AG10803 (cell line): ENCODE data around the gene RADIL.

ENCODE experiments used
- DNase-seq: peaks from one replicate; pipeline ENCODE4 v3.0.0; 2010; ENCODE audit warnings: low read depth
- H3K4me3 ChIP-seq: 2 replicates; pipeline ENCODE4 v1.5.1; 2011; ENCODE audit warnings: mild to moderate bottlenecking, low read length, control low read depth
- TF ChIP-seq, protein P1 (sequence below): conservative IDR thresholded peaks from 2 replicates; pipeline ENCODE4 v1.5.1; 2011; ENCODE audit warnings: mild to moderate bottlenecking, low read length, control low read depth, inconsistent platforms

RADIL gene

DNA sequence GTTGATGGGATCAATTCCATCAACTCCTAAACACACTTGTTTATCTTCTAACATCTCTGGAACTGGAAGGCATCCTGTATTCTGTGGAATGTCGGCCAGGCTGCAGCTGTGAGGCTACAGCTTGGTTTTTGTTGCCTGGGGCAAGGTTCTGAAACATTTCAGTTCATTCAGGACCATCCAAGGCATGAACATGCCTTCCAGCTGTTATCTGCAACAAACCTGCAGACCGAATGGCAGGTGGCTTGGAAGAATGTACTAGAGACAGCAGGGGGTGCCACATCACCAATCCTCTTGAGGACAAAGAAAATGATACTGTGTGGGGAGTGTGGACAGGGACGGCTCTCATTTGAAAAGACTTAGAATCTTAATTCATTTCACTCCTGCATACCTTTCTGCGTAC is 34.1 kb downstream of the RADIL start:
- peak; percentile 30 for DNase-seq
- no peak overlapping the region for H3K4me3 ChIP-seq
- TF ChIP-seq, protein P1, sequence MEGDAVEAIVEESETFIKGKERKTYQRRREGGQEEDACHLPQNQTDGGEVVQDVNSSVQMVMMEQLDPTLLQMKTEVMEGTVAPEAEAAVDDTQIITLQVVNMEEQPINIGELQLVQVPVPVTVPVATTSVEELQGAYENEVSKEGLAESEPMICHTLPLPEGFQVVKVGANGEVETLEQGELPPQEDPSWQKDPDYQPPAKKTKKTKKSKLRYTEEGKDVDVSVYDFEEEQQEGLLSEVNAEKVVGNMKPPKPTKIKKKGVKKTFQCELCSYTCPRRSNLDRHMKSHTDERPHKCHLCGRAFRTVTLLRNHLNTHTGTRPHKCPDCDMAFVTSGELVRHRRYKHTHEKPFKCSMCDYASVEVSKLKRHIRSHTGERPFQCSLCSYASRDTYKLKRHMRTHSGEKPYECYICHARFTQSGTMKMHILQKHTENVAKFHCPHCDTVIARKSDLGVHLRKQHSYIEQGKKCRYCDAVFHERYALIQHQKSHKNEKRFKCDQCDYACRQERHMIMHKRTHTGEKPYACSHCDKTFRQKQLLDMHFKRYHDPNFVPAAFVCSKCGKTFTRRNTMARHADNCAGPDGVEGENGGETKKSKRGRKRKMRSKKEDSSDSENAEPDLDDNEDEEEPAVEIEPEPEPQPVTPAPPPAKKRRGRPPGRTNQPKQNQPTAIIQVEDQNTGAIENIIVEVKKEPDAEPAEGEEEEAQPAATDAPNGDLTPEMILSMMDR, result peak; percentile 41; the same call in 1 of the 2 replicates

DNA sequence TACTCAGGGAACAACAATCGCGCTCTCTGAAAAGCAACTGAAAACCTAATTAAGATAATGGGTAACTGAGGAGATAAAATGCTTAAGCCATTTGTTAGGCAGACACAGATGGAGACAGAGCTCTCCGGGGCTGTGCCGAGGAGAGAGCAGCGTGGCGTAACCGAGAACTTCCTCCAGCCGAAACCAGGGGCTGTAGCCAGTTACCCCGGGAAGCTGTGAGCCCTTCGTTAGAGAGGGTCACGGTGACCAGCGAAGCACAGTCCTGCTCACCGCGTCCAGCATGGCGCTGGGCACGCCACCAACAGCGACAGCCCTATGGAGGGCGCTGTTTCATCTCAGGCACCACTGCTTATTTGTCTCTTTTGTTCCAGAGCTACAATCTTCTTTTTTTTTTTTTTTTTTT is 37.8 kb downstream of the RADIL start:
- DNase-seq, result peak; percentile 5
- TF ChIP-seq, protein P1, result 0 out of 2 replicates have a peak, but pooled peaks have one; percentile 17
- peak overlapping the region; percentile 26 for H3K4me3 ChIP-seq

DNA sequence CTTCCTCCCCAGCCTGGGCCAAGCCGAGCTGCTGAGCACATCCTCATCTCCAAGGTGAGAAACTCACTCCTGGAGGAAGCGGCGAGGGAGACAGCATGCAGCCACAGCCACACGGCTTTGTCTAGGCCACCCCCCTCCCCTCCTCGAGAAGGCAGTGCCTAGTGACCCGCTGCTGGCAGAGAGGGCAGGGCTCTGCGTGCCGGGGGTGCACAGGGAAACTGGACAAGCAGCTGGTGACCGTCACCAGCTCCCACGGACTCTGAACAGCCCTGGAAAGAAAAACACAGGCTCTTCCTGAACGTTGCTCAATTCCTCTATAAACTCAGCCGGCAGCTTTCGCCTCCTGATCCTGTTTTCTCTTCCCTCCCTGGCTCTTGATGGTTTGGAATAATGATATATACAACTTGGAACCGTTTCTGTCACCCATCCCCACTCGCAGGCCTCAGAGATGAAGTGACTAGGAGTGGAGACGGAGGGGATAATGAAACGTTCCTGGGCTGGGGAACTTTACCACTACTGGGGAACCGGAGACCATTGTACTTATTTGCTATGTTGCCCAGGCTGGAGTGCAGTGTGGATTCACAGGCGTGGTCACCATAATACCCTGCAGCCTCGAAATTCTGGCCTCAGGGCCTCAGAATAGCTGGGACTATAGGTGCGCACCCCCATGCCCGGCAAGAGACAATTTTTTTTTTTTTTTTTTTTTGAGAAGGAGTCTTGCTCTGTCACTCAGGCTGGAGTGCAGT is 41.0 kb downstream of the RADIL start:
- no peak overlapping the region for H3K4me3 ChIP-seq
- TF ChIP-seq, protein P1, result no peak
- DNase-seq, result no peak

DNA sequence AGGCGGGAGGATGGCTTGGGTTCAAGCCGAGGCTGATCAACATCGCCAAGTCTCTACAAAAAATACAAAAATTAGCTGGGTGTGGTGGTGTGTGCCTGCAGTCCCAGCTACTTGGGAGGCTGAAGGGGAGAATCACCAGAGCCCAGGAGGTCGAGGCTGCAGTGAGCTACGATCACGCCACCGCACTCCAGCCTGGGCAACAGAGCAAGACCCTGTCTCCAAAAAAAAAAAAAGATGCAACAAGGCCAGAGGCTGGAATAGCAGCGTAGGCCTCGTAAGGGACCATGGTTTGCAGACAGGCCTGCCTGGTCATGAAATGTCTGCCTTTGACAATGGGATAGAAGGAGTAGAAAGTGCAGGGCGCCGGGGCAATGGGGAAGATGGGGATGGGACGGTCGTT is 41.7 kb downstream of the RADIL start:
- TF ChIP-seq, protein P1, result no peak
- H3K4me3 ChIP-seq, result no peak overlapping the region
- no peak for DNase-seq

DNA sequence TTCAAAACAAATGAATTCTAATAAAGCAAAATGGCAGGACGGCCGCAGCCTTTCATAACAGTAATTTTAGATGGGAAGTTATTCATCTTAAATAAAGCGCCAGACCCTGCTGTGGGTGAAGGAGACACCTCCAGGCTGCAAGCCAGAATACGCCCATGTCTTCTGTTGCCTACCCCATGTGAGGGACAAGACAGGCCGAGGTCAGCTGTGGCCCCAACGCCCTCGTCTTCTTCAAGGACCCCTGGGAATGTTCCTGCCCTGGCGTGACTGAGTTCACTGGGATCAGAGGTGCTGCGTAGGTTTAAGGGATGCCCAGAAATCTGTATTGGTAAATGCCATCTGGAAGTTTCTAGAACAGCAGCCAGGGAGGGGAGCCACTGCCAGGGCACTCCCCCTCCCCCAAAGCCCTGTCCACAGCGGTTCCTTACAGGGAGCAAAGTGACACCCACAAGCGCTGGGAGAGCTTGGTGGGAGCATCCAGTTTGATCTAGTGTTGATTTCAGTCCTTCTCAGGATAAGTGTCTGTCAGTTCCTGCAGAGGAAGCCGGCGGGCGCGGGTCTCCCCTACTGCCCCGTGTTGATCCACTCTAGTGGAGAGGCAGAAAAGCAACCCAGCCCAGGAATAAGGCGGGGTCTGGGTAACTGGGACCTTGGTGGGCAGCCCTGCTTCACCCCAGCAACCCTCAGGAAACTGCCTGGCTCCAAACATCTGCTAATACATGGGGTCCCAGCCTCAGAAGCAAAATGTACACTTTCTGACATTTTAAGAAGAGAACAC is 42.3 kb downstream of the RADIL start:
- TF ChIP-seq, protein P1, result no peak

DNA sequence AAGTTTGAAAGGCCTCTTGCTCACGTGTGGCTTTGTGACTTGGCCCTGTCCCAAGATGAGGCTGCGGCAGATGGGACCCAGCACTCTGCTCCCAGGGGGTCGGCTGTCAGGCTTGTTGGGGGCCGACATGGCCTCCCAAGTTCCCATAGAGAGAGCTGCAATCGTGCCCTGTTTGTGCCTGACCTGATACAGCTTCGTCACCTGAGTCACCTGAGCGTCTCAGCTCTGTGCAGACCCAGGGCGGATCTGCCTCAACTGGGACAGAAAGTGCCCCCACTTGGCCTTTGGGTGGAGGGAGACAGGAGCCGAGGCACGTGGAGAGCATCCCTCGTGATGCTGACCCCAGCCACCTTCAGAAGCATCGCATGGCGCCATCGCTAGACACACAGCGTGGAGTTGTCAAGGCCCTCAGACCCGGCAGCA is 43.4 kb downstream of the RADIL start:
- TF ChIP-seq, protein P1, result no peak
- H3K4me3 ChIP-seq, result no peak overlapping the region
- no peak for DNase-seq

More for the DNA sequence above, 42.3 kb downstream of the RADIL start:
- no peak overlapping the region for H3K4me3 ChIP-seq
- no peak for DNase-seq
